NCI-H128 (cell line): ENCODE data around the gene DHRS13.
"Not testable (repeated sequence)": the region's sequence is repeated elsewhere in the genome, so short reads cannot be mapped to it uniquely, and the experiment has no call there.

Experiments
- DNase-seq: peaks from one replicate; lab custom pipeline; 2025; ENCODE audit not compliant: unreplicated experiment; lab: John Stamatoyannopoulos, UW

Gene DHRS13

DNA sequence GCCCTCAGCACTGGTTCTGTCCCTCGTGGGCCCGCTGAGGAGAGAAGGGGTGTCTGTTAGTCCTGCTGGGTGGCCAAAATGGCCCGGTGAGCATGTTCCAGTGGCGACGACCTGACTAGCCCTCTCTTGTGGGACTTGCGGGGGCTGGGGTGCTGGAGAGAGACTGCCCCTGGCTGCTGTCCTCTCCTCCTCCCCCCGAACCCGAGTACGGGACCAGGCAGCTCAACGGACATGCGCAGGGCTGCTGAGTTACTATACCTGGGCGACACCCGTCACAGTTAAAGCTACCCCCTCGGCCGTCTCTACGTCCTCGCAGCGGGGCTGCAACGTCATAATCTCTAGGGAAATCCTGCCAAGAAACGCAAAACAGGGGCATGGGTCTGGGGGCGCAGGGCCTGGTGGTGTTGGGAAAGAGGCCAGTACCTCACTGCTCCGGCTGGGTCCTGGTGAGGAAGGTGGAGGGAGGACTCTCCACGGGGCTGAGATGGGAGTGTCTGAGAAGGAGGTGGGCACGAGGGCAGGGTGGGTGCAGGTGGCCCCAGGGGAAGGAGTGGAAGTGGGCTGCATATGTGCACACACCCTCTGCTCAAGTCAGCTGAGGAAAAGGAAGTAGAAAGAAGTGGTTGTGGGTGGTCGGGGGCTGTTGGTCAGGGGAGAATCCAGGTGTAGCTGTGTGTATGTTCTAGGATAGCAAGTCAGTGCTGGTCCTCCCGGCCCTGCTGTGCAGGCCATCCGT is 18.7 kb downstream of the DHRS13 start:
- no peak for DNase-seq

DNA sequence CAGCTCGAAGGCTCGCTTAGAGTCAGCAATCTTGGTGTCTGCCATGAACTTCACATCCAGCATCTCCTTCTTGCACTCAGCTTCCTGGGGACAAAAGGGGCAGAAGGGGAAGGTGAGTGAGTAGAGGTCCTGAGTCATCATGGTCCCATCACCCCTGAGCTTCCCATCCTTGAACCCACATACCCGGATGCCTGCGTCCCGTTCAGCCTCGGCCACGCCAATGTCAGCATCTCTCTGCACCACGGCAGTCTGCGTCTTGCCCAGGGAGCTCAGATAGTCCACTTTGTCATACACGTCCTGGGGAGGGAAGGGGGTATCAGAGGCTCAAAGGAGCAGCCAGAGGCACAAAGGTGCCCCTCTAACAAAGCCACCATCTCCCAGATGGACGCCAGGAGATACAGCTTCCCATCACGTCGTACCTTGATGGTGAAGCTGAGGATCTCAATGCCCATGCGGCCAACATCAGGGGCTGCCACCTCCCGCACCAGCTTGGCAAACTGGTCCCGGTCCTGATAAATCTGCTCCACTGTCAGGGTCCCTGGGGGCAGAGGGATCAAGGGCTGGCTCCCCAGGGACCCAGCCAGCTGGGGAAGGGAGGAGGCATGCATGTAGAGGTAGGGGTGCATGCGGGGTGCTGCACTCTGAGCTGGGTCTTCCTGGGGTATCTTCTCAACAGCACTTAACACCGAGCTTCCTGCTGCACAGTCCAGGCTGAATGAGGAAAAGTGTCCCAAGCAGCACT is 20.6 kb downstream of the DHRS13 start:
- DNase-seq, result no peak

DNA sequence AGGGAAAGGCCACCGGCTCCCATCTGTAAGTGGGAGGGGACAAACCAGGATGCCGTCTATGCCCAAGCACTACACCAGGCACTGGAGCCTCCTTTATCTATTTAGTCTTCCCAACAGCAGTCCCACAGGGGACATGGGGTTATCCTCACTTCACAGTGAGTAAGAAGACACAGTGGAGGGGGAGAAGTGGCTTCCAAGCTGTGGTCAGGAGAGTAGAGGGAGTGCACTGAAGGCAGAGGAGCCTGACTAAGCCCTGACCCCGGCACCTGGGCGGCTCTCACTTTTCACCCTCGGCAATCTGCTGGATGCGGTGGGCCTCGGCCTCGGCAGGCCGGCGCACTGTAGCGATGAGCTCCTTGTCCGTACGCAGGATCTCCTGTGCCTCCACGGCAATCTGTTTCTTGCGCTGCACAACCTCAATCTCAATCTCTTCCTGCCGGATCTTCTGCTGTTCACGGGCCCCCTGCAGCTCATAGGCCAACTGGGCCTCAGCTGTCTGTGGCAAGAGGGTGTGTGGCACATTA is 21.3 kb downstream of the DHRS13 start:
- DNase-seq, result no peak

DNA sequence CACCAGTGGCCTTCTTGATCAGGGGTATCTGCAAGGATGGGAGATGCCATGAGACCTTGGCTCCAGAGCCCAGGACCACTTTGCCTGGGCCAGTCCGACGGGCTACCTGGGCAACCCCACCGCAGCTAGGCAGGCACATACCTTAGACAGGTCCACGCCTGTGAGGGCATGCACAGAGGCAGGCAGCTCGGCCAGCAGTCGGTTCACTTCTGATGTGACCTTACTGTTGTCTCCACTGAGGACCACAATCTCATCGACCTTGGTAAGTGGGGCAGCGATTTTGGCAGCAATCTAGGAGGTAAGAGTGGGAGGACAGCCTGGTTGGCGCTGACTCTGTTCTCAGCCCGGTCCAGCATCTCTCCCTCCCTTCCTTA is 22.3 kb downstream of the DHRS13 start:
- no peak for DNase-seq

DNA sequence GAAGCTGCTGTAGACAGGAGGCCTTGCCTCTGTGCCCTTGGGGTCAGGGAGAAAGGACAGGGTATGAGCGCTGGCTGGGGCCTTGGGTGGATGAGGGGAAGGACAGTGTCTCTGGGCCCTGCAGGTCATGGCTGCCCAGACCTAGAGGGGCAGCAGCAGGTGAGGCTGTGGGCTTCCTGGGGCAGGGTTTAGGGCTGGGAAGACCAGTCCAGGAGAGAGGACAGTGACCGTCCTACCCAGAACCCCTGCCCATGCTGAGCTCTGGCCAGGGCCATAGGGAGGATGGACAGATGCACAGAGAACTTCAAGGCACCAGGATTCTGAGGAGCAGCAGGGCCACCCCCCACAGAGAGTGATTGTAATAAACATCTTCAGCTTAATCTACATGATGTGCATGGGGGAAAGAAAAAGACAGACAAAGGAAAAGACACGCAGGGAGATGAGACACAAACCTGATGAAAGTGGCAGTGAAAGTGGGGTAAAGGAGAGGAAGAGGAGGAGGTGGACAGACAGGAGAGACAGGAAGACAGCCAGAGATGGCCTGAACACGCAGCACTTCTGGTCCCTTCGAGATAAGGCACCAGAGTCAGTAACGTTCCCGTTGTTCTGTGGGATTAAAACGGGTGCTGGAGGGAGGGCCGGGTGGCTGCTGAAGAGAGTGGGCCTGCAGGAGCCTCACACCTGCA is 22.9 kb downstream of the DHRS13 start:
- no peak for DNase-seq

DNA sequence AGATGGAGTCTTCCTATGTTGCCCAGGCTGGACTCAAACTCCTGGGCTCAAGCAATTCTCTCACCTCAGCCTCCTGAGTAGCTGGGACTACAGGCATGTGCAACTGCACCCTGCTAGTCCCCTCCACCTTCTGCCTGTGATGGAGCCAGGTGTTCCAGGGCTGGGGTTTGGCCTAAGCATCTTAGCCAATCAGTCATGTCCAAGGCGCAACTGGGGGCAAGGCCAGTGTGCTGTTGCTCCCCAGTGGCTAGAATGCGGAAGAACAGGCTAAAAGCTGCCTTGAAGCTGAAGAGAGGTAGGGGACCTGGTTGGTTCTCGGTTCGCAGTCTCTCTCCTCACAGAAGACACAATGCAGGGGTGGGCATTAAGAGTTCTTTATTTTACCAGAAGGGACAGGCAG is 23.9 kb downstream of the DHRS13 start:
- DNase-seq, result no peak

DNA sequence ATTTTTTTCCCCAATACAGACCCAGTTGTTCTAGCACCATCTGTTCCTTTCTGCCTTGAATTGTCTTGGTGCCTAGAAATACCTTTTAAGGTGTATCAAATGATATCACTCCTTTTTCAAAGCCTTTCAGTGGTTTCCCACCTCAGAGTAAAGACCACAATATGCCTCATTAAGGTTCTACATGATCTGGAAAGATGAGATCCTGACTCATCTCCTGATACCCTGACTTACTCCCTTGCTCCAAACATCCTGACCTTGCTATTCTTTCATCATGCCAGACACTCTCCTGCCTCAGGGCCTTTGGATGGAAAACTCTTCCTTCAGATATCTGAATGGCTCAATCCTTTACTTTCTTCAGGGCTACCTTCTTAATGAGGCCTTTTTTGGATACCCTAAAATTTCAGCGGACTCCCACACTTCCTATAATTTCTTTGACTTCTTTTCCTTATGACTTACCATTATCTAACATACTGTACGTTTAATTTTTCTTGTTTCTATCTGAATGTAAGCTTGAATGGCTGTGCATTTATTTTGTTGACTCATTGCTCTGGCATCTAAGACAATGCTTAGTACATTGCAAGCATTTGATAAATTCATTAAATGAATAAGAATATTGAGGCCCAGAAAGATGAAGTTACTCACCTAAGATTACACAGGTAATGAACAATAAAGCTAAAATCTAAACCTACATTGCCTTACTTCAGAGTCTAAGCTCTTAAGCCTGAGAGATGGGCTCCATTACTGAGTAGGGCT is 24.5 kb downstream of the DHRS13 start:
- DNase-seq, result no peak

DNA sequence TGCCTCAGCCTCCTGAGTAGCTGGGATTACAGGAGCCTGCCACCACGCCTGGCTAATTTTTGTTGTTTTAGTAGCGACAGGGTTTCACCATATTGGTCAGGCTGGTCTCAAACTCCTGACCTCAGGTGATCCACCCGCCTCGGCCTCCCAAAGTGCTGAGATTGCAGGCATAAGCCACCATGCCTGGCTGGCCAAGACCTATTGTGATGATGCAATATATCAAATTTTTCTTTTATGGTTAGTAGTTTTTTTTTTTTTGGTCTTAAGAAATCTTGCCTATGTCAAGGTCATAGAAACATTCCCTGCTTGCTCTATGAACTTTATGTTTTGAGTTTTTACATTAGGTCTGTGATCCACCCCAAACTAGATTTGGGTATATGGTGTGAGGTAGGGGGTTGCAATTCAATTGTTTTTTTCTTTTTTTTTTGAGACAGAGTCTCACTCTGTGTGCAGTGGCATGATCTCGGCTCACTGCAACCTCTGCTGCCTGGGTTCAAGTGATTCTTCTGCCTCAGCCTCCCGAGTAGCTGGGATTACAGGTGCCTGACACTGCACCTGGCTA is 25.6 kb downstream of the DHRS13 start:
- not testable (repeated sequence) for DNase-seq

DNA sequence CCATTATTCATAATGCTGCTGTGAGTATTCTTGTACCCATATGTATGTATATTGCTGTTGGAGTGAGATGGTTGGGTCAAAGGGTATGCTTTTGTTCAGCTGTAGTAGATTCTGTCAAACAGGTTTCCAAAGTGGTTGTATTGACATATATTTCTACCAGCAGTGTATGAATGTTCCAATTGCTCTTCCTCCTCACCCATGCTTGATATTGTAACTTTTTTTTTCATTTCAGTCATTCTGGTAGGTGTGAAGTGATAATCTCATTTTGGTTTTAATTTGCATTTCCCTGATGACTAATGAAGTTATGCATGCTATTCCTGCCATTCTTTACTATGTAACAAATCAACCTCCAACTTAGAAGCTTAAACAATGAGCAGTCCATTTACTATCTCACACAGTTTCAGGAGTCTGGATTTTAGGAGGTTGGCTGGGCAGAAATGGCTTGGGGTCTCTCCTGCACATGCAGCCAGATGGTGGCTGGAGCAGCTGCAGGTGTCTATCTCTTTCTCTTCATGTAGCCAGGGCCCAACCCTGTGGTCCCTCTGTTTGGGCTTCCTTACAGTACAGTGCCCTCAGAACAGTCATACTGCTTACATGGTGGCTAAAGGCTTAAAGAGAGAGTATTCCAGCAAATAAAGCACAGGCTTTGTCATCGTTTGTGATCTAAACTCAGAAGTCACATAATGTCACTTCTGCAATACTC is 26.9 kb downstream of the DHRS13 start:
- DNase-seq, result no peak

DNA sequence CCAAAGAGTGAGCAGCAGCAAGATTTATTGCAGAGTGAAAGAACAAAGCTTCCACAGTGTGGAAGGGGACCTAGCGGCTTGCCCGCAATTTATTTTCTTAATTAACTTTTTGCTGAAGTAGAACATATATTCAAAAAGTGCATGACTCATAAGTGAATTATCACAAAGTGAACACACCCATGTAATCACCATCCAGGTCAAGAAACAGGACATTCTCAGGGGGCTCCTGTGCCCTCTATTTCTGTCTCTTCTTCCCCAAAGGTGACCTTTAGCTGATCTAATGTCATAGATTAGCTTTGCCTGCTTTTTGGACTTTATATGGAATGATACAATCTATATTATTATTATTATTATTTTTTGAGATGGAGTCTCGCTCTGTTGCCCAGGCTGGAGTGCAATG is 28.1 kb downstream of the DHRS13 start:
- DNase-seq, result no peak

DNA sequence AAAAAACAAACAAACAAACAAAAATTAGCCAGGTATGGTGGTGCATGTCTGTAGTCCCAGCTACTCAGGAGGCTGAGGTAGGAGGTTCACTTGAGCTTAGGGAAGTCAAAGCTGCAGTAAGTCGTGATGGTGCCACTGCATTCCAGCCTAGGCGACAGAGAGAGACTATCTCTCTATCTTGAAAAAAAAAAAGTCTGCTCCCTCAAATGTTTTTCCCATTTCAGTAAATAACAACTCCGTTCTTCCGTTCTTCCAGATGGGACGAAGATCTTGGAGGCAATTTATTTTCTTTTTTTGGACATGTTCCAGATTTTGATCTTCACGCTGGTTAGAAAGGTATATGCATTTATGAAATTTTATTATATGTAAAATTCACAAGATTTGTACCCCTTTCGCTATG is 29.0 kb downstream of the DHRS13 start:
- DNase-seq, result no peak

DNA sequence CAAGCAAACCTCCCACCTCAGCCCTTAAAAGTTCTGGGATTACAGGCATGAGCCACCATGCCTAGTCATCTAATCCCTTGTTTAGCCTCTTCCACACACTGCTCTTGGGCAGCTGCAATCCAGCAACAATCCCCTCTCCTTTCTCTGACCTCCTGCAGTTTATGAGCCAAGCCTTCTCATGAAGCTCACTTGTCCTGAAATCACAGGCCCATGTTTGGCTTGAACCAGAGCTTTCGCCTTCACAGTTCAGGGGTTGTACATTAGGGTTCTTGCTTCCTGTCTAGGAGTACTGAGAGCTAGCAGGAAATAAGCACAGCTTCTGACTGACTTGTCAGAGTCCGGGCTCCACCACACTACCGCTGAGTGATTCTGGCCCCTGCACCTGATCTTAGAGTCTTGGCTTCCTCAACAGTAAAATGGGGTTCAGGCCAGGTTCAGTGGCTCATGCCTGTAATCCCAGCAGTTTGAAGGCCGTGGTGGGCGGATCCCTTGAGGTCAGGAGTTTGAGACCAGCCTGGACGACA is 31.8 kb downstream of the DHRS13 start:
- DNase-seq, result no peak

DNA sequence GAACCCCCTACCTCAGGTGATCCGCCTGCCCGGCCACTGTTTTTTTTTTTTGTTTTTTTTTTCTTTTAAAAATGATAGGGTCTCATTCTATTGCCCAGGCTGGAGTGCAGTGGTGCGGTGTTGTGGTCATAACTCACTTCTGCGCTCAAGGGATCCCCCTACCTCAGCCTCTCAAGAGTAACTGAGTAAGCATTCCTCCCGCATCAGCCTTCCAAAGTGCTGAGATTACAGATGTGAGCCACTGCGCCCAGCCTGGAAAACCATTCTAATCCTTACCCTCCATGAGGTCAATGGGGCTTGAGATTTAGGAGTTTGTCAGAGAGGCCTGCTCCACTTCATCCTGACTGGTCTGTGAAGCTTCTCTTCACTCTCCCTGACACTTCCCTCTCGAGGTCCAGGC is 35.6 kb downstream of the DHRS13 start:
- no peak for DNase-seq

DNA sequence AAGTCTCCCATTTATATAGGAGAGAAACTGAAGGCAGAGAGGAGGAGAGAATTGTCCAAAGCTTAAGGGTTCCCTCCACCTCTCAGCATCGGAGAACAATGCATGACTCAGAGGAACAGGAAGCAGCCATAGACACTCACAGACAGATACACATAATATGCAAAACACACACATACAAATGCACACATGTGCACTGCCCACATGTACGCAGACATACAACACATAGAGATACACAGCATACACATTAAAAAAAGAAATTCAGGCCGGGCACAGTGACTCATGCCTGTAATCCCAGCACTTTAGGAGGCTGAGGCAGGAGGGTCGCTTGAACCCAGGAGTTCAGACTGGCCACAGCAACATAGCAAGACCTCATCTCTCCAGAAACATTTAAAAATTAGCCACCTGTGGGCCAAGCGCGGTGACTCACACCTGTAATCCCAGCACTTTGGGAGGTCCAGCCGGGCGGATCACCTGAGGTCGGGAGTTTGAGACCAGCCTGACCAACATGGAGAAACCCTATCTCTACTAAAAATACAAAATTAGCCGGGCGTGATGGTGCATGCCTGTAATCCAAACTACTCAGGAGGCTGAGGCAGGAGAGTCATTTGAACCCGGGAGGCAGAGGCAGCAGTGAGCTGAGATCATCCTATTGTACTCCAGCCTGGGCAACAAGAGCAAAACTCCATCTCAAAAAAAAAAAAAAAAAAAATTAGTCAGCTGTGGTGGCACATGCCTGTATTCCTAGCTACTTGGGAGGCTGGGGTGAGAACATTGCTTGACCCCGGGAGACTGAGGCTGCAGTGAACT is 36.7 kb downstream of the DHRS13 start:
- no peak for DNase-seq

DNA sequence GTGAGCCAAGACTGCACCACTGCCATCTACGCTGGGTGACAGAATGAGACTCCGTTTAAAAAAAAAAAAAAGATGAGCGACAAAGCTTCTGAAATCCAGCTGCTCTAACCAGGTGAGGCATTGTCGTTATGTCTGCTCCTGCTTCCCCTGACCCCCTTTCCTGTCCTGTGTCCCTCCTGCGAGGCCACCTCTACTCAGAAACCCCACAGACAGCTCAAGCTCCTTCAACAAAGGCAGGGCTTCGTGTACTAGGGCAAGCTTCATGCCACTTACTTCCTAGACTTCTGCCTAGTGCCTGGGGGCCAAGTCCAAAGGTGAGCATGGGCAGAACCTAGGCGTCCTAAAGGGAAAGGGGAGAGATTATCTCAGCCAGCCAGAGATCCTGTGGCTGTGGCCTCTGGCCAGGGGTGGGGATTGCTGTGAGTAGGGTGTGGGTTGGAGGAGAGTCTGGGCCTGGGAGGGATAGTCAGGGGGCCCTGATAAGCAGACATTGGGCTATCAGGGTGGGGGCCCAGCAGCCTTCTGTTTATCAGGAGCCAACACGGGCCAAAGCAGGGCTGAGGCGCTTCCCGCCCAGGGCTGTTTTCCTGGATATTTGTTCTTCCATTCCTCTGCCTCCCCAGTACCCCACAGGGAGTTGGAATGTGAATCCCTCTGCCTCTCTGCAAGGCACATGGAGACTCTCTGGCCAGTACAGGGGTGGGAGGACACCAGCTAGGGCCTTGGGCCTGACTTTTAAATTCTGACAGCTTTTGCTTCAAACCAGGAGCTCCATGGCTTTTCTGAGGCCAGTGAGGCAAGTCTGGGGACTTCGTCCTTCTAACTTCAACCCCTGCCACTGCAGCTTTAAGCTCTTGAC is 37.7 kb downstream of the DHRS13 start:
- no peak for DNase-seq

DNA sequence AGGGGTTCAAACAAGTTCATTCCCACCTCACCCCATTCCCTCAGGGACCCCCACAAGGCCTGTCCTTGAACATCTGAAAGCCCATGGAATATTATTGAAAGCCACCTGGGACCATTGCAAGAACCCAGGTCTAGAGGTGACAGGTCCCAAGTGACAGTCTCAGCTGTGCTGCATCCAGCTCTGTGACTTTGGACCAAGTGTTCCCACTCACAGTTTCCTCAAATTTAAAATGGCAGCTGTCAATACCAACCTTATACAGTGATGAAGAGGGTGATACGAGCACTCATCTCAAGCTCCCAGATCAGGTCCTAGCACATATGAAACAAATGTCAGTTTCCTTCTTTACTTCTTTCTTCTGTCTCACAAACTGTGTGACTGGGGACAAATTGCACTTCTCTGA is 38.9 kb downstream of the DHRS13 start:
- no peak for DNase-seq

DNA sequence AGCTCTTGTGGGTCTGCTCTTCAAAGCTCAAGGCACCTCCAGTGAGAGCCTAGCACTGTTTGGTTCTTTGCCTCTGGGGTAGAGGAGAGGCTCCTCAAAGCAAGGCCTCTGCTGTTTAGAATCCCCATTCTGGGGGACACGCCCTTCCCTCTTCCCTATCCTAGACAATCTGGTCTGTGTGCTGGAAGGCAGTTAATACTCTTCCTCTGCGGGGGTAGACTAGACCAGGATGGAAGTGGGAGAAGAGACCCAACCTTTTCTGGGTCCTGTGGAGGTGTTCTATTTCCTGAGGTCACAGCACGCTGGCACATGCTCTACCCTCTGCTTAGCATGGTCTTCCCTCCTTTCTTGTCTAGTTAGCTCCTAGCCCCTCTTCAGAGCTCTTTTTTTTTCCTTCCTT is 40.3 kb downstream of the DHRS13 start:
- no peak for DNase-seq
